ENCODE data around the gene MYBPC1. TPM values are rescaled to one million over a fixed set of nuclear protein-coding genes. Genes with fewer than 3 reads are reported as not detected.

Gene MYBPC1
- total RNA-seq, 1 donor from 2014 or later, result not detected

GRCh38 chr12:101571105-101571504 lies 23.7 kb upstream of the MYBPC1 start:
- Mint-ChIP-seq H3K4me1 (ENCODE audit: low read depth, unreplicated experiment) (no peaks in the 10 kb centered on the region), H3K27ac (ENCODE audit: unreplicated experiment) (no peak overlapping the region)

GRCh38 chr12:101573743-101574142 lies 21.0 kb upstream of the MYBPC1 start:
- H3K27ac Mint-ChIP-seq (ENCODE audit: unreplicated experiment), result no peak overlapping the region
- no peak overlapping the region for H3K4me3 Mint-ChIP-seq (ENCODE audit: unreplicated experiment)
- H3K4me1 Mint-ChIP-seq (ENCODE audit: low read depth, unreplicated experiment), result no peaks in the 10 kb centered on the region
- no peak for DNase-seq
- TF ChIP-seq CTCF (IDR thresholded peaks at IDR 0.05; ENCODE audit: partially characterized antibody, unreplicated experiment), result no peak
- H3K9me3 Mint-ChIP-seq (ENCODE audit: unreplicated experiment), result no peaks in the 10 kb centered on the region
- no peaks in the 10 kb centered on the region for H3K27me3 Mint-ChIP-seq (ENCODE audit: unreplicated experiment)
- no peaks in the 10 kb centered on the region for H3K36me3 Mint-ChIP-seq (ENCODE audit: unreplicated experiment)

More at GRCh38 chr12:101571105-101571504, 23.7 kb upstream of the MYBPC1 start:
- H3K4me3 Mint-ChIP-seq (ENCODE audit: unreplicated experiment), result no peak overlapping the region
- H3K36me3 Mint-ChIP-seq (ENCODE audit: unreplicated experiment), result no peaks in the 10 kb centered on the region
- no peaks in the 10 kb centered on the region for H3K9me3 Mint-ChIP-seq (ENCODE audit: unreplicated experiment)
- TF ChIP-seq CTCF (IDR thresholded peaks at IDR 0.05; ENCODE audit: partially characterized antibody, unreplicated experiment), result no peak
- DNase-seq, result no peak
- H3K27me3 Mint-ChIP-seq (ENCODE audit: unreplicated experiment), result no peaks in the 10 kb centered on the region

GRCh38 chr12:101578417-101578816 lies 16.4 kb upstream of the MYBPC1 start:
- no peaks in the 10 kb centered on the region for H3K27me3 Mint-ChIP-seq (ENCODE audit: unreplicated experiment)
- no peak overlapping the region for H3K4me3 Mint-ChIP-seq (ENCODE audit: unreplicated experiment)
- H3K4me1 Mint-ChIP-seq (ENCODE audit: low read depth, unreplicated experiment), result no peaks in the 10 kb centered on the region
- DNase-seq, result no peak
- TF ChIP-seq CTCF (IDR thresholded peaks at IDR 0.05; ENCODE audit: partially characterized antibody, unreplicated experiment), result no peak
- no peak overlapping the region for H3K27ac Mint-ChIP-seq (ENCODE audit: unreplicated experiment)
- no peaks in the 10 kb centered on the region for H3K36me3 Mint-ChIP-seq (ENCODE audit: unreplicated experiment)
- no peaks in the 10 kb centered on the region for H3K9me3 Mint-ChIP-seq (ENCODE audit: unreplicated experiment)

GRCh38 chr12:101581190-101581589 lies 13.6 kb upstream of the MYBPC1 start:
- no peak overlapping the region for H3K4me3 Mint-ChIP-seq (ENCODE audit: unreplicated experiment)
- no peak for TF ChIP-seq CTCF (IDR thresholded peaks at IDR 0.05; ENCODE audit: partially characterized antibody, unreplicated experiment)
- no peaks in the 10 kb centered on the region for H3K4me1 Mint-ChIP-seq (ENCODE audit: low read depth, unreplicated experiment)
- H3K36me3 Mint-ChIP-seq (ENCODE audit: unreplicated experiment), result no peaks in the 10 kb centered on the region
- H3K9me3 Mint-ChIP-seq (ENCODE audit: unreplicated experiment), result no peaks in the 10 kb centered on the region
- H3K27ac Mint-ChIP-seq (ENCODE audit: unreplicated experiment), result no peak overlapping the region
- DNase-seq, result no peak
- no peaks in the 10 kb centered on the region for H3K27me3 Mint-ChIP-seq (ENCODE audit: unreplicated experiment)

- TF ChIP-seq CTCF (IDR thresholded peaks at IDR 0.05; ENCODE audit: partially characterized antibody, unreplicated experiment), result no peak
- Mint-ChIP-seq H3K4me3 (ENCODE audit: unreplicated experiment) (no peak overlapping the region), H3K4me1 (ENCODE audit: low read depth, unreplicated experiment) (no peaks in the 10 kb centered on the region), H3K36me3 (ENCODE audit: unreplicated experiment) (no peaks in the 10 kb centered on the region), H3K9me3 (ENCODE audit: unreplicated experiment) (no peaks in the 10 kb centered on the region), H3K27ac (ENCODE audit: unreplicated experiment) (no peak overlapping the region), H3K27me3 (ENCODE audit: unreplicated experiment) (no peaks in the 10 kb centered on the region)
- no peak for DNase-seq
Measured at GRCh38 chr12:101582937-101583336, 11.8 kb upstream of the MYBPC1 start.

Measured in glutamatergic neuron (in vitro differentiated cells).